Stimulated activated naive CD4-positive, alpha-beta T cell (primary cell): Measurements from ENCODE around the gene LCE1A.

ENCODE experiments used
- DNase-seq, 6 experiments: peaks; one replicate each; lab custom pipeline; 2025; lab: John Stamatoyannopoulos, UW

LCE1A gene

DNA sequence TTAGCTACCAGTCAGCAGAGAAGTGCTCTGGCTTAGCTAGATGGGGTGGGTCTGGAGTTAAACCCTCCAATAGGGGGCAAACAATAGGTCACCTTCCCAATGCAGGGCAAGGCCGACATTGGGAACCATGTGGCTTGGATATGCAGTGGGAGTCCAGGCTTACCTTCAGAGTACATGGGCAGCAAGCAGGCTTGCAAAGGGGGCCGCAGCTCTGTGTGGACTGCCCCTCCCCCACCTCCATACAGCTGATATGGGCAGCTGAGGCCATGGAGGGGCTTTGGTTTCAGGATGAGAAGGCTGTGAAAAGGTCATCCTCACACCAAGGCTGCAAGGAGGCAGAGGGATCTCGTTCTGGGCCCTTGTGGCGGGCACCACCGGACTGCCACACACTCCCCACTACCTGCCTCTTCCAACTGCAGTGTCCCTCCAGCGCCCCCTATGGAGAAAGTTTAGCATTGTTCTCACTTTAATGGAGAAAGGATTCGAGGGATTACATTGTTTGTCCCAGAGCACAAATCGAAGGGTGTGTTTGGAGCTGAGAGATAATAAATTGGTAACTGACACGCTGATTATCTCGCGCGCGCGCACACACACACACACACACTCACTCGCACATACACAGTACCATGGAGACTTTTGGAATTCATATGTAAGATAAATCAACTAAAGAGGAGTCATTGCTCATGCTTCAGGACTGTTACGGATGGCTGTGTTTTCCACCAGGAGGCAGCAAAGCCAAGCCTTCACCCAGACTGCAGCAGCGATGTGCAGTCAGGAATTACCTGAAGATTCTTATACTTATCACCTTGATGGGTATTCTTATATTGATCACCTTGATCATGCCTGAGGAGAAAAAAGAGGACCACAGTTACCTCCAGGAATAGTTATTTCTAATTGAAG, 43.8 kb downstream of the LCE1A start:
- no peak for DNase-seq

DNA sequence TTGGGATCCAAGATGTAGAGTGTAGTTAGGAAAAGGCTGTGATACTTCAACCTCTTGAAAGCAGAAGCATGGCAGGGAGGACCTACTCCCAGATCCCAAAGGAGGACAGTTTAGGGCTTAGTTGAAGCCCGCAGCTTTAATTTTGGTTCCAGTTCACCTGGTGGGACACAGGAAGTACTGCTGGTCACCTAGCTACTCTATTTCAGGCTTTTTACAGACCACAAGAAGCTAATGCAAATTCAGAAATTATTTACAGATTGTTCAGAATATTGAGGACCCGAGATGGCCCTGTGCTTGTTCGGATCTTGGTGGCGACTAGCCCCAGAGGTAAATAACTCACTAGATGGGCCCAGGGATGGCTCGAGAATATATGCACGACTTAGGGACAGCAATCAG, 44.5 kb downstream of the LCE1A start:
- no peak for DNase-seq

DNA sequence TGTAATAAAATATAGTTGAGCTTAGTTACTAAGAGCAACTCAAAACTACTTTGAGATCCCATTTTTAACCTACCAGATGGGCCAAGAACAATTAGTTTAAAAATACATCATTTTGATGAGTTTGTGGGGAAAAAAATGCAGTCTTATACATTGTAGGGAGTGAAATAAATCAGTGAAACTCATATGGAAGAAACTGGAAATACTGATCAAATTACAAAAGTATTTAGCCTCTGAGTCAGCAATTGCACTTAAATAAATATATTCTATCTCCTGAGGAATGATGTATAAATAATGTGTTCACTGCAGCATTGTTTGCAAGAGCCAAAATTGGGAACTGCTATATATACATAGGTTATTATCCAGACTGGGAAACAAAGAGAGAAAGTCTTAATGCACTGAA, 46.2 kb downstream of the LCE1A start:
- DNase-seq: no peak

- no peak for DNase-seq
These were observed 49.6 kb downstream of the LCE1A start for GRCh38 chr1:152876827-152877226.
